HG03378 (cell line): ENCODE measurements around the gene CHRNA7.

Experiments used
- ATAC-seq: cut with Tn5 transposase; IDR thresholded peaks from one replicate; pipeline ENCODE4 v1.9.1; 2021; ENCODE audit warnings: mild to moderate bottlenecking, moderate library complexity; ENCODE audit not compliant: unreplicated experiment

The CHRNA7 gene

DNA sequence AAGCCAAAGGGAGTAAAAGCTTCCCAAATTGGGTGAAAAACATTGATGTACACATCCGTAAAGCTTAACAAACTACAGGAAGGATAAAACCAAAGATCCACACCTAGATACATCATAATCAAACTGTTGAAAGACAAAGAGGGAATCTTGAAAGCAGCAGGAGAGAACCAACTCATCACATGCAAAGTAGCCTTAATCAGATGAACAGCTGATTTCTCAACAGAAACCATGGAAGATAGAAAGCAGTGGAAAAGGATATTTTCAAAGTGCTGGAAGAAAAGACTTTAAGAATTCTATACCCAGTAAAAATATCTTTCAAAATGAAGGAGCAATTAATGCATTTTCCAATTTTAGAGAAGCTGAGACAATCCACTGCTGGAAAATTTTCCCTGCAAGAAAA lies 36.8 kb downstream of the CHRNA7 start:
- no peak for ATAC-seq

DNA sequence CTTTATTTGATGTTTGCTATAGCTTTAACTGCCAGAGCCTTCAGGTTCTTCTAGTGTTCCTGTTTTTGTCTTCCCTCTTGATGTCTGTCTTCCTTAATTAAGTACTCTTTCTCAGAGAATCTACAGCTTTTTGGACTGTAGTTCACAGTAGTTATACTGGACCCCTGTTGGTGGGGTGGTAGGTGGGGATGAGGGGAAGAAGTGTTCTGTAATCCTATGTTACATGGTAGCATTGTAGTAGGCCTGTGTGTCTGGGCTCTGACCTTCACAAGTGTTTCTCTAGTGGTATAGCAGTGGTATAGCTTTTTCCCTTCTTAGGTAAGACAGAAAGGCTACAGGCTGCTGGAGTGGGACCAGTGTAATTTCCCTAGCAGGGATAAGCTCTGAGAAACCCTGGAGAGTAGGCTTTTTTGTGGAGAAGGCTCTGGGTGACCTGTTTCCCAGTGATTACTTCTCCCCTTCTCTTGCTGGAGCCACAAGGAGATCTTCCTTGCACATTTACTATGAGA lies 59.6 kb downstream of the CHRNA7 start:
- no peak for ATAC-seq

DNA sequence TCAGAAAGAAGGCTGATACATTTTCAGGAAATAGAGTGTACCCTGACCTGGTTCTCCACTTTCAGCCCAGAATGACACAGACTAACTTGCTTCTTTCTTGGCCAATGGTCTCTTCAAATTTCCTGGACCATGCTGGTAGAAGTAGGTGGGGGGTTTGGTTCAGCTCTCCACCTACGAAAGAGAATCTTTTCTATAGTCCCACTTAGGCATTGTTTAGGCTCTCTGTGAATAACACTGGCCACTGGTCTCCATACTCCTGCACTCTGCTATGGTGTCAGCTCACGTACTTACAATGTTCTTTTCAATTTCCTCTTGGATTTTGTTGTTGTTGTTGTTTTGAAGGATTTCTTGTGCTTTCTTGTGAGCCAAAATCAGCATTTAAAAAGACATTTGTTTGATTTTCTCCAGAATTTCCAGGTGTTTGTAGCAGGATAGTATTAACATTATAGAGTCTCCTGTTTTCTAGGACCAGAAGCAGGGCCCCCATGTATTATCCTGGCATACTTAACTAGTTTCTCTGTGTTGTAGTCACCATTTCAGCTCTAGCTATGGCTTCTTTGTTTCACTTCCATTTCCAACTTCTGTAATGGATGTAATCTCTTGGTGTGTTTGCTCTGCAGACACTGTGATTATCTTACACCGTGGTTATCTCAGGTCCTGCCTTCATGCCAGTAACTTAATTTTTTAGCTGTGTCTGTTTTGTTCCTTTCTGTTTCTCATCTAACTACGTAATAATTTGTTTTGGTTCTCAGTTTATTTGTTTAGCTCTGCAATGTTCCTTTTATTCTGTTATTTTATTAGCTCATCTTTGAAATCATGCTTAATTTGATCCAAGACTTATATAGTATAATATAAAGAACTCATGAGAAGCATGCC lies 61.4 kb downstream of the CHRNA7 start:
- no peak for ATAC-seq

DNA sequence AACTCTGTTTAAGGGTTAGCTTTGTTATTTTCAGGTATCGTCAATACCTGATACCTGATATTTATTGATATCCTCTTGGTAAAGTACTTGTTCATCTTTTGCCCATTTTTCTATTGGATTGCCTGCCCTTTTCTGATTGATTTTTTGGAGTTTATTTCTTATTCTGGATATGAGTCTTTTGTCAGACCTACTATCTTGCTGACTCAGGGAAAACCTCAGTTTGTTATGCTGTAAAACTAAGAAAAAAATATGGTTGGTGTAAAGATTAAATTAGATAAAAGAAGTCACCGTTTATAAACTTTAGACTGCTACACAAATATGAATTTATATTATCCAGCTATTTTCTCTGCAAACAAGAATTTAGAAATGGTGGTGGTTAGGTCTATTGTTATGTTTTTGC lies 65.9 kb downstream of the CHRNA7 start:
- ATAC-seq, result no peak

DNA sequence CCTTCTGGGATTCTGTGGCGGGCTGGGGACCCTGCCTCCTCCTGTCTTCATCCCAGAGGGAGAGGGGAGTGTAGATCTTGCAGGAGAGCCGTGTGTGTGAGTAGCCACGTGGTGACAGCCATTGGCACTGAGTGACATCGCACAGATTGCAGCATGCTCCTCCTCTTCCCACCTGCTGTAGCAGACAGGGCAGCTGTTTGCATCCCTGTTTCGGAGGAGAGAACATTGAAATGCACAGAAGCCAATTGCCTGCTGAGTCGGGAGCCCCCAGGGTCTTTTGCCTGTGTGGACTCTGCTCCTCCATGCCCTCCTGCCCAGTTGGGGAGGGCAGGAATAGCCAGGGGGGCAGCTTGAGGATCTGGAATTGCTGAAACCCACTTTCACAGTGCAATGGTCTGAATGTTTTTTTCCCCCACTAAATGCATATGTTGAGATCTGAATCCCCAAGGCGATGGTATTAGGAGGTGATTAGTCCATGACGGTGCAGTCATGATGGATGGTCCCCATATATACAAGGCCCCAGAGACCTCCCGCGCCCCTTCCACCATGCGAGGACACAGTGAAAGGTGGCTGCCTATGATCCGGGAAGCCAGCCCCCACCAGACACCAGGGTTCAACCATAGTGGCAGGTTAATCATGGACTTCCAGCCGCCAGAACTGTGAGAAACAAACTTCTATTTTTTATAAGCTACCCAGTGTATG lies 66.8 kb downstream of the CHRNA7 start:
- no peak for ATAC-seq

DNA sequence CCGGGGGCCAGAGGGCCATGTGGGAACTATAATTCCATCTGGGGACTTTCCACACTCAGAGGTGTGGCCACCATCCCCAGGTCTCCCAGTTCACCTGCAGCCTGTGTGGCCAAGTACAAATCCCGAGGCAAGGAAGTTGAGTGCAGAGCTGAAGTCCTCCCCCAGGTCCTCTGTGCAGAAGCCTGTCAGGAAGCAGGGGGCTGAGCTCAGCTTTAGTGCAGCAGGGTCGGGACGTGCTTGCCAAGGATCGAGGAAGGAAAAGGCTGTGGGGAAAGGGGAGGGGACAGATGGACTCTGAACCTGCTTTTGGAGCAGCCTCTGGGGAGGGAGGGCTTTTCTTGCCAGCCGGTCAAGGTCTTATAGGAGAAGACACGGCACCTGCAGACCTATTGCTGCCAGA lies 67.7 kb downstream of the CHRNA7 start:
- no peak for ATAC-seq

DNA sequence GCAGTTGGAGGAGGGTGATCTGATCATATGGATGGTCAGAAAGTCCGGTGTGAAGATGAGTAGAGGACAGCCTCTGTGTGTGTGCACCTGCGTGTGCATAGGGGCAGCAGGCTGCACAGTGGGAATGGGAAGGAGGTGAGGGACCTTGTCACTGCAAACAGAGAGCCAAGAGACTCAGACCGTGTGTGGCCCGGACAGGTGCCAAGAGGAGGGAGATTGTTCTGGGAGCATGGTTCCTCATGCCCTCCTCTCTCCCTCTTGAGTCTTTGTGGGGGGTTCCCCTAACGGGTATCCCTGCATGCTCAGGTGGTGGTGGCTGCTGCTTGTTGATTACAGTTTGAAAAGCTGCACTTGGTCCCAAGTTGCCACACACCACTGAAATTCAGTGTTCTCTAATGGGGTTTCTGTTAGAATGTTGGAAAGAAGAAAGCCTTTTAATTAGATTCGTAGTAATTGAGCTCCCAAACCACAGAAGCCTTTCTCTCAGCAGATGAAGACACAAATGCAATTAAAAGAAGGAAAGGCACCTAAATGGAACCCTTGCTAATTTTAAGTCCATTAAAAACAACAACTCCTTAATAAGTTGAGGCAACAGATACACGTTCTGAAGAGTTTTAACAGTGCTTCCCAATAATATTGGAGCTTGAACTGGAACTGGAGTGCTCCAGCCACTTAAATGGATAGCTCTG lies 68.9 kb downstream of the CHRNA7 start:
- ATAC-seq, result no peak

DNA sequence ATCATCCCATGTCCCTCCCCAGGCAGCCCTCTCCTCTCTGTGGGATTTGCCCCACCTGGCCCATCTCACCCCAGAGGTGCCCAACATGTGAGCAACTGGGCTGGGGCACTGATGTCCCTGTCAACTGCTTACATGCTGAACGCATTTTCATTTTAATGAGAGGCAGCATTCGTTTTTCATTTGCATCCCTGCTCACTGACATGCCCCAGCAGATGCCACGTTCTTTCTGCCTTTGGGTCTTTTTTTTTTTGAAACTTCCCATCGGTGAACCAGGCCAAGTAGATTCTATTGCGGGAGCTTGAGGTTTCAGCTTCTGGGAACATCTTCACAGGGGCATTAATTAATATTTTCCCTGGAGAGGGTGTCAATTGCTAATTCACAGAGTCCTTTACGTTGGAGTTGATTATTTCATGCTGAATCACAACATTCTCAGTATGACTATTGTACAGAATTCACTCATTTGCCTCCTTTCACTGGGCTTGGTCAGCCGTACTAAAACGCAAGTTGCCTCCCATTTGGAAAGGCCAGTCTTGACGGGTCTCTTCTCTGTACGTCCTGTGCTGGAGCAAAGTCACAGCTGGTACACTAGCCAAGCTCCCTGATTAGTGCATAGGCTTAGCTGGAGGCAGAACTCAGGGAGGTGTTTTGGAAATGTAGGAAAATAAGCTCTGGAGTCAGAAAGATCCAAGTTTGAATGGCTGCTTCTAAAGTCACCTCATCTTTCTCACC lies 69.8 kb downstream of the CHRNA7 start:
- no peak for ATAC-seq

DNA sequence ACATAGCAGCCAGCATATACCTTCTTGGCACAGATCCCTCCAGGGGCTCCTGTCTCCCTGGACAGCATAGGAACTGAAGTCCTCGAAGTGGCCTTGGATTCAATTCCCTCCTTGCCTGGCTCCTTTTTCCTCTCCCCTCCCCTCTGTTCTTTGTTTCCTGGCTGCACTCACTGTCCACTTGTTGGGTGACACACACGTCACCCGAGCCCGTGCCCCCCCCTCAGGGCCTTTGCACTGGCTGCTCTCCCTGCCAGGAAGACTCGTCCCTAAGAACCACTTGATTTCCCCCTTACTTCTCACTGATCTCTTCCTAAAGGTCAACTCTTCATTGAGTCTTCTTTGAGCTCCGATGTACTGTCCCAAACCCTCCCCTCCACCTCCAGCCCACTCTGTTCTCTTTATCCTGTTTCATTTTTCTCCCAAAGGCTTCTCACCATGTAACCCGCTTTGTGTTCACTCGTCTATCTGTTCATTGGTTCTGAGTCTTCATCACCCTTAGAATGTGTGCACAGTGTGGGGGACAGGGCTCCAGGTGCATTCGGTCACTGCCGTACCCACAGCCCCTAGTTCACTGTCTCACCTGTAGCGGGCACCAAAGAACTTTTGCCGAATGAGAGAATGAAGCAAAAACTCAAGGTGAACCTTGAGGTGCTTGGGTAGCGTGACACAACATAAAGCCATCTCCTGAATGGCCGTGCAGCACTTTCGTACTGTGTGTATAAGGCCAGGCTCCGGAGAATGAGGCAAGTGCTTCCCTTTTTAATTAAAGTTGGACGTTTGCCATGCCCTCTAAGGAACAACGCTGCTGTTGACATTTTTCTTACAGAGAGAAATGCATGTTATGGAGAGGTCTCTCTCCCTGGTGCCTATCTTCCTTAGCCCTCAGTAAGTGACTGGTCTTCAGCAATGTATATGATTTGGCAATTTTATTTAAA lies 74.0 kb downstream of the CHRNA7 start:
- ATAC-seq, result no peak

DNA sequence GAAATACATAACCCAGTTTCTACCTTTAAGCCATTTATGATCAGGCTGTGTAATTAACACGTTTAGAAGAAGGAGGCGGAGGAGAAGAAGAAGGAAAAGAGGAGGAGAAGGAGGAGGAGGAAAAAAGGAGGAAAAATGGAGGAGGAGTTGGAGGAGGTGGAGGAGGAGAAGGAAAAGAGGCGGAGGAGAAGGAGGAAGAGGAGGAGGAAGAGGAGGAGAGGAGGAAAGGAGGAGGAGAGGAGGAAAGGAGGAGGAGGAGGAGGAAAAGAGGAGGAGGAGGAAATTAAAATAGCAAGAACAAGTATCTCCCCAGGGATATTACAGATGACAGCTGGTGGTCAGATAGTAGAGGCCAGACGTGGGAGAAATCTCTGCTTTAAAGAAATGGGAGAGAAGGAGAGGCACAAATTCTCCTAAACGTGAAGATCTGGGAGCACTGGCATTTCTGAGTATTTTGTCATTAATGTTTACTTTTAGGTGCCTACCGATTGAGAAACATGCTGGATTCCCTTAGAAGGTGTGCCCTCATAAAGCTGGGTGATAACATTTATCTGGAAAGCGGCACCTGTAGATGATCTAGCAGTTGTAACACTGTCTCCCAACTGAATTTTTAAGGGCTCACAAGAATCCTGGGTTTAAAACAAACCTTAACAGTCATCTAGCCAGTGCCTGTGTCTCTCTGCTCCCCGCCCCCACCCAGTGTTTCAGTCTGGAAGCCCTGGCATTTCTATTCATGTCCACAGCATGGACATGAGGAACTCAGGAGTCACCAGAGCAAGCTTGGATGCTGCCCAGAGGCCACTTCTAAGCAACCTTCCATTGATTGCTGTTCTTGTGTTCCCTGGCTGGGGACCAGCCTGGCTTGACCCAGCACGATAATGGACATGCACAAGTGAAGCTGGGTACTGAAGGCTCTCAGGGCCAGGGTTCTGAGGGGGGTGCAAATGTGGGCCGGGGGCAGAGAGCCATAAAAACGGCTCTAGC lies 75.2 kb downstream of the CHRNA7 start:
- ATAC-seq, result no peak

DNA sequence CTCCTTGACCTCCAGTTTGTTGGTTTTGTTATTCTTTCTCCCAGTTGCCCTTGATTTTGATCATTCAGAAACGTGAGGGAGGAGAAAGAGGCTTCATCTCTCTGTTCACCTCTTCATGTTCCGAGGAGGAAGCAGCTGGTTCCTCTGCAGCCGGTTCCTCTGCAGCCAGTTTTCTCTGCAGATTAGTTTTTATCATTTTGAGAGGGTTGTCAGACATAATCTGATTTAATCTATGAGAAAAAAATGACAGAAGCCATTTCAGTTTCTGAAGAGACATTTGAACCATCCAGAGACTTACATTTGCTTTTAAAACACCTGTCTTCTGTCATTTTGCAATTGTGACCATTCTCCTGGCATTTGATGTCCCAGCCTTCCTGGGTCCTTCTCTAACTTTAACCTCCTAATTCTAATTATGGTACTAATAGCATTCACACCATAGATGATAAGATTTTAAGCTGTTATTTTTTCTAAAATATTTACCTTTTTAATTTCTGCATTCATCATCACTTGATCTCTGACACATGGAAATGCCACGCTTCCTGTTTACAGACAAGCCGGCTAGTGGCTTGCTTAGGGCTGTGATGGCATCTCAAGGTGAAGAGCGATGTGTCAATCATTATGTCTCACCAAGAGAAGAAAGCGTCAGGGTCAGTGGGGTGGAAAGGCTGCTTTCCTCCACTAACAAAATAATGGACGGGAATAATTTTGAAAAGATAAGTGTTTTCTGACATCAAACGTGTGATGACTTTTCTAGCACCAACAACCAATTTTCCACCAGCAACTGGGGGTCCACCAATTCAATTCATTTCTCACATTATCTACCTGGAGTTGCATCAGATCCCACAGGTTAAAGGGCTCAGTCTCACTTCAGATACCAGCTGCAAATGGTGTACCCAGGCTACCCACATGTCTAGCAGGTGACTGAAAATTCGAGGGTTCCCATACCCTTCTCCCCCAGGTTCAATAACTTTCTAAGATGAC lies 76.4 kb downstream of the CHRNA7 start:
- ATAC-seq, result no peak

DNA sequence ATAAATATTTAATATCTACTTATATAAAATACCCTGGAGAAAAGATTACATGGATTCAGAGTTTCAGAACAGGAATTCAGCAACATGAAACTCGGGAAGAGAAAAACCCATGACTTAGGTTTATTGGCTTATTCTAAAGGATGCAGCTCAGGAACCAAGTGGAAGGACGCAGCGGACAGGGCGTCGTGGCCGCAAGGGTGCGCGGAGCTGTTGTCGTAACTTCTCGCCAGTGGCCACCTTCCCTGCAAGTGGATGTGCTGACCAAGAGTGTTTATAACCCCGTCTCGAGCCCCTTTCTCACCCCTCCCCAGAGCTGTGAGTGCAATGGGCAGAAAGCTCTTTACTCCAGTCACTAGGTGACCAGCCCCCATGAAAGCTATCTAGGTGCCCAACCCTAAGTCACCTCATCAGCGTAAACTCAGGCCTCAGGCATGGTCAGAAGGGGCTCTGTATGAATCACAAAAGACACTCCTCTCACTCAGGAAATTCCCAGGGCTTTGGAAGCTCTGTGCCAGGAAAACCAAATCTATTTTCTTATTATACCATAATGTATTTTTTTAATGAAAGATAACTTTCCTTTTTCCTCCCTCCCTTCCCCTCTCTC lies 77.3 kb downstream of the CHRNA7 start:
- no peak for ATAC-seq

DNA sequence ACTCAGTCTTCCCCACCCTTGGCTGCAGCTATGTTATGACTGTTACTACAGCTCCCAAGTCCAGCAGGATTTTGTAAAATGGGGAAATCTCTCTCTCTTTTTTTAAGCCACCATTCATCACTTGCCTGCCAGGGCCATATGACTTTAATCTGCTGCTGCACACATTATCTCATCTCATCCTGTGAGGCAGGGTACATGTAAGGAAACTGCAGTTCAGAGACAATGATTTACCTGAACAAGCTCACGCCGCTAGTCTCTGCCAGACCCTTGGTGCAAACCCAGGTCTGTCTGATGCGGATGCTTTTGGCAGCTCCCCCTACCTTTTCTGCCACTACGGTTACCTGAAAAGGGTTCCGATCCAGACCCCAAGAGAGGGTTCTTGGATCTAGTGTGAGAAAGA lies 78.3 kb downstream of the CHRNA7 start:
- ATAC-seq, result no peak

DNA sequence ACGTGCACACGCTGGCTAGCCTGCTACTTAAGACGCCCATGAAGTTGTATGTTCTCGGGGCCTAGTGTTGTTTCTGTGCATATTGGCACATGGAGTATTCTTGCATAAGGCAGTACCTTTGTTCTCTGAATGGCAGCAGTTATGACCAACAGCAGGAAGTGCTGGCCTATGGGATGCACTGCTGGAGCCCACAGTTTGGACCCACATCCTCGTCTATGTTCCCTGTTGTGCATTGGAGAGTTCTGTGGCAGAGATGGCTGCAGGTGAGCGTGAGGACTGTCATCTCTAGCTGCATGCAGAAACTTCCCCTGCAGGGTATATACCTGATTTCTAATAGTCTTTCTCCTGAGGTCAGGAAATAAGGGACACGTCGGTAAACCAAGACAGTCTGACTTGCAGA lies 81.8 kb downstream of the CHRNA7 start:
- no peak for ATAC-seq

DNA sequence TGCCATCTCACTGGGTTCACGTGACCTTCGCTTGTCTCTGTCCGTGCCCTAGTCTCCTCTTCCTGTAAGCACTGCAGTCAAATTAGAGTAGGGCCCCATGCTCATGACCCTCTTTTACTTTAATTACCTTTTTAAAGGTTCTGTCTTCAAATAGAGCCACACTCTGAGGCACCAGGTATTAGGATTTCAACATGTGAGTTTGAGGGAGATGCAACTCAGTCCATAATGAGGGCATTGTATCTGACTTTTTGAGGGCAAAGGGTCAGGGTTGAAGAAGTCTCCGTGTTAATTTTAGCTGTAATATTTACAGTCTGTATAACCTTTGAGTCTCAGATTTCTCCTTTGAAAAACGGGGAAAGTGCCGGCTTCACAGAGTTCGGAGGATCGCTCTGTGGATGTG lies 82.9 kb downstream of the CHRNA7 start:
- ATAC-seq, result no peak

DNA sequence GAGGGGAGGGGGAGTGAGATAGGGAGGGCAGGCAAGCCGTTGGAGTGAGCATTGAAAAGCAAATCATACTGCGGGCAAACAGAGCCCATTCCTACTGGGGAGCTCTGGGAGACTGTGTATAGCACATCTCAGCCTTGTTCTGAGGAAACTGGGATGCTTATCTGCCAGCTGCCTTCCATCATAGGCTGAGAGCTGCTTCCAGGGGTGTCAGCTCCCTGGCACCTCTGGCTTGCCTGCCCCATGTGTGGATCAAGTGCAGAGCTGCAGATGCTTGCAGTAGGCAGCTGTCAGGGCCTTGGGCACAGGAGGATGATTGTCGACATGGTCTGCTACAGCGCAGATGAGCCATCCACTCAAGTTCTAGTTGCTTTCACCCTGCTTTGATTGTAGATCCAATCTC lies 86.8 kb downstream of the CHRNA7 start:
- no peak for ATAC-seq

DNA sequence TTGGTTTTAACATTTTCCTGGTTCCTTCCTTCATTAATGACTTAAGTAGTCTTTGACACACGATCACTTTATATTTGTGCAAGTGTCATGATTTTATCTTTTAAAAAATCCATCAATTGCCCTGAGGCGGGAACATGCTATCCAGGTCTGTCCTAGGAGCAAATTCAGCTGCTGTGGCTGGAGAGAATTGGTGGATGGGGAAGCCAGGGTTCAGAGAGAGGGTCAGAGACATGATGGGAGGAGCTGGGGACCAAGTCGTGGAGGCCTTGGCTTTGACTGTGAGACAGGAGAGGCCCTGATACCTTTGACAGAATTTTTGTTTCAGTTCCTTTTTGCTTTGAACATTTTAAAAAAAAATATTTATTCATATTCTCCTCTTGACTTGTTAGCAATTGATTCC lies 89.0 kb downstream of the CHRNA7 start:
- no peak for ATAC-seq
